HepG2 (cell line): ENCODE measurements around the gene SKIDA1. TPM values are rescaled to one million over a fixed set of nuclear protein-coding genes. Genes with fewer than 3 reads are reported as not detected.

Source experiments
- DBP ChIP-seq: sonication (generic); formaldehyde crosslinking; IDR thresholded peaks from 2 replicates; pipeline ENCODE4 v1.4.0; 2020; ENCODE audit warnings: missing genetic modification reagents; ENCODE audit errors: not compliant biosample characterization
- DPF2 ChIP-seq: sonication (generic); formaldehyde crosslinking; IDR thresholded peaks from 2 replicates; pipeline ENCODE4 v1.4.0; 2020; ENCODE audit warnings: mild to moderate bottlenecking, low read depth, missing genetic modification reagents, borderline replicate concordance
- NFKB2 ChIP-seq: sonication (generic); formaldehyde crosslinking; IDR thresholded peaks from 2 replicates; pipeline ENCODE4 v1.4.0; 2020; ENCODE audit warnings: missing genetic modification reagents, borderline replicate concordance
- SIX4 ChIP-seq: sonication (generic); formaldehyde crosslinking; IDR thresholded peaks from 2 replicates; pipeline ENCODE4 v1.4.0; 2020; ENCODE audit warnings: missing genetic modification reagents
- ZBTB44 ChIP-seq: sonication (generic); formaldehyde crosslinking; IDR thresholded peaks from 2 replicates; pipeline ENCODE4 v1.4.0; 2020; ENCODE audit warnings: missing genetic modification reagents
- ZNF124 ChIP-seq: sonication (generic); formaldehyde crosslinking; IDR thresholded peaks from 2 replicates; pipeline ENCODE4 v1.4.0; 2020; ENCODE audit warnings: missing genetic modification reagents
- ZNF354B ChIP-seq: sonication (generic); formaldehyde crosslinking; IDR thresholded peaks from 2 replicates; pipeline ENCODE4 v1.8.0; 2022; ENCODE audit warnings: mild to moderate bottlenecking, missing genetic modification reagents
- ZNF367 ChIP-seq: sonication (generic); formaldehyde crosslinking; IDR thresholded peaks from 2 replicates; pipeline ENCODE4 v1.4.0; 2020; ENCODE audit warnings: missing genetic modification reagents, borderline replicate concordance
- ZNF432 ChIP-seq: sonication (generic); formaldehyde crosslinking; IDR thresholded peaks from 2 replicates; pipeline ENCODE4 v1.5.0; 2020; ENCODE audit warnings: missing genetic modification reagents, mild to moderate bottlenecking, borderline replicate concordance
- ZNF614 ChIP-seq: IDR thresholded peaks from 2 replicates; pipeline ENCODE4 v1.6.1; 2018; ENCODE audit warnings: missing biosample characterization, missing genetic modification reagents, inconsistent platforms, borderline replicate concordance
- ZNF639 ChIP-seq: conservative IDR thresholded peaks from 2 replicates; pipeline ENCODE4 v1.6.1; 2018; ENCODE audit warnings: missing genetic modification reagents
- ZNF724P ChIP-seq: sonication (generic); formaldehyde crosslinking; IDR thresholded peaks from 2 replicates; pipeline ENCODE4 v1.8.0; 2022; ENCODE audit warnings: missing genetic modification reagents, borderline replicate concordance
- polyA plus RNA-seq, 8 experiments: library from polyadenylated mRNA; depleted of rRNA in 3 of 8; stranded (reverse) in 7 of 8; unstranded in 1 of 8; fragments of >200 nt; fragmentation: Illumina TruSeq in 4 of 8; extraction: Trizol in 4 of 8; gene quantifications; 2 replicates each; pipeline versions ENCODE4 v1.2.1 to v1.2.3, GENCODE V29; 2011 to 2016; ENCODE audit warnings: low read depth in 4 of 8, missing spikeins in 1 of 8, mixed read lengths in 1 of 8; ENCODE audit not compliant: insufficient read depth in 1 of 8
- total RNA-seq, 5 experiments: library from RNA; depleted of rRNA; stranded (reverse); fragments of >200 nt; fragmentation: Illumina TruSeq; extraction: Trizol; gene quantifications; 2 replicates each; pipeline ENCODE4 v1.2.3, GENCODE V29; 2016; ENCODE audit warnings: low read depth in 1 of 5
- TF ChIP-seq, protein P1 (sequence below): sonication (generic); formaldehyde crosslinking; IDR thresholded peaks from 2 replicates; pipeline ENCODE4 v1.4.0; 2020; ENCODE audit warnings: missing genetic modification reagents
- TF ChIP-seq, protein P2 (sequence below): sonication (generic); formaldehyde crosslinking; IDR thresholded peaks from 2 replicates; pipeline ENCODE4 v1.5.0; 2020; ENCODE audit warnings: mild to moderate bottlenecking, missing genetic modification reagents

The SKIDA1 gene
- total and polyA plus RNA-seq, 2 of the 13 experiments (the other 11 are each of a cell fraction or from before 2014, with no cell fraction given) = 0.73 to 1.5 TPM

- TF ChIP-seq, protein P1, sequence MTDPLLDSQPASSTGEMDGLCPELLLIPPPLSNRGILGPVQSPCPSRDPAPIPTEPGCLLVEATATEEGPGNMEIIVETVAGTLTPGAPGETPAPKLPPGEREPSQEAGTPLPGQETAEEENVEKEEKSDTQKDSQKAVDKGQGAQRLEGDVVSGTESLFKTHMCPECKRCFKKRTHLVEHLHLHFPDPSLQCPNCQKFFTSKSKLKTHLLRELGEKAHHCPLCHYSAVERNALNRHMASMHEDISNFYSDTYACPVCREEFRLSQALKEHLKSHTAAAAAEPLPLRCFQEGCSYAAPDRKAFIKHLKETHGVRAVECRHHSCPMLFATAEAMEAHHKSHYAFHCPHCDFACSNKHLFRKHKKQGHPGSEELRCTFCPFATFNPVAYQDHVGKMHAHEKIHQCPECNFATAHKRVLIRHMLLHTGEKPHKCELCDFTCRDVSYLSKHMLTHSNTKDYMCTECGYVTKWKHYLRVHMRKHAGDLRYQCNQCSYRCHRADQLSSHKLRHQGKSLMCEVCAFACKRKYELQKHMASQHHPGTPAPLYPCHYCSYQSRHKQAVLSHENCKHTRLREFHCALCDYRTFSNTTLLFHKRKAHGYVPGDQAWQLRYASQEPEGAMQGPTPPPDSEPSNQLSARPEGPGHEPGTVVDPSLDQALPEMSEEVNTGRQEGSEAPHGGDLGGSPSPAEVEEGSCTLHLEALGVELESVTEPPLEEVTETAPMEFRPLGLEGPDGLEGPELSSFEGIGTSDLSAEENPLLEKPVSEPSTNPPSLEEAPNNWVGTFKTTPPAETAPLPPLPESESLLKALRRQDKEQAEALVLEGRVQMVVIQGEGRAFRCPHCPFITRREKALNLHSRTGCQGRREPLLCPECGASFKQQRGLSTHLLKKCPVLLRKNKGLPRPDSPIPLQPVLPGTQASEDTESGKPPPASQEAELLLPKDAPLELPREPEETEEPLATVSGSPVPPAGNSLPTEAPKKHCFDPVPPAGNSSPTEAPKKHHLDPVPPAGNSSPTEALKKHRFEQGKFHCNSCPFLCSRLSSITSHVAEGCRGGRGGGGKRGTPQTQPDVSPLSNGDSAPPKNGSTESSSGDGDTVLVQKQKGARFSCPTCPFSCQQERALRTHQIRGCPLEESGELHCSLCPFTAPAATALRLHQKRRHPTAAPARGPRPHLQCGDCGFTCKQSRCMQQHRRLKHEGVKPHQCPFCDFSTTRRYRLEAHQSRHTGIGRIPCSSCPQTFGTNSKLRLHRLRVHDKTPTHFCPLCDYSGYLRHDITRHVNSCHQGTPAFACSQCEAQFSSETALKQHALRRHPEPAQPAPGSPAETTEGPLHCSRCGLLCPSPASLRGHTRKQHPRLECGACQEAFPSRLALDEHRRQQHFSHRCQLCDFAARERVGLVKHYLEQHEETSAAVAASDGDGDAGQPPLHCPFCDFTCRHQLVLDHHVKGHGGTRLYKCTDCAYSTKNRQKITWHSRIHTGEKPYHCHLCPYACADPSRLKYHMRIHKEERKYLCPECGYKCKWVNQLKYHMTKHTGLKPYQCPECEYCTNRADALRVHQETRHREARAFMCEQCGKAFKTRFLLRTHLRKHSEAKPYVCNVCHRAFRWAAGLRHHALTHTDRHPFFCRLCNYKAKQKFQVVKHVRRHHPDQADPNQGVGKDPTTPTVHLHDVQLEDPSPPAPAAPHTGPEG (CRISPR knock-in tag) = no peak; the same call in 1 of the 2 replicates
- TF ChIP-seq ZNF124 (CRISPR knock-in tag) (0 out of 2 replicates have a peak, but pooled peaks have one; percentile 25), ZNF639 (CRISPR knock-in tag) (peak; percentile 100), NFKB2 (CRISPR knock-in tag) (peak; percentile 70; the same call in 1 of the 2 replicates), ZNF432 (no peak), ZNF367 (CRISPR knock-in tag) (0 out of 2 replicates have a peak, but pooled peaks have one; percentile 29), DPF2 (CRISPR knock-in tag) (no peak), DBP (CRISPR knock-in tag) (no peak), ZNF614 (peak; percentile 32; the same call in 1 of the 2 replicates), ZBTB44 (CRISPR knock-in tag) (no peak), ZNF724P (CRISPR knock-in tag) (peak; percentile 24; the same call in 1 of the 2 replicates), ZNF354B (CRISPR knock-in tag) (peak; percentile 10; the same call in 1 of the 2 replicates), SIX4 (CRISPR knock-in tag) (0 out of 2 replicates have a peak, but pooled peaks have one; percentile 12)
- TF ChIP-seq, protein P2, sequence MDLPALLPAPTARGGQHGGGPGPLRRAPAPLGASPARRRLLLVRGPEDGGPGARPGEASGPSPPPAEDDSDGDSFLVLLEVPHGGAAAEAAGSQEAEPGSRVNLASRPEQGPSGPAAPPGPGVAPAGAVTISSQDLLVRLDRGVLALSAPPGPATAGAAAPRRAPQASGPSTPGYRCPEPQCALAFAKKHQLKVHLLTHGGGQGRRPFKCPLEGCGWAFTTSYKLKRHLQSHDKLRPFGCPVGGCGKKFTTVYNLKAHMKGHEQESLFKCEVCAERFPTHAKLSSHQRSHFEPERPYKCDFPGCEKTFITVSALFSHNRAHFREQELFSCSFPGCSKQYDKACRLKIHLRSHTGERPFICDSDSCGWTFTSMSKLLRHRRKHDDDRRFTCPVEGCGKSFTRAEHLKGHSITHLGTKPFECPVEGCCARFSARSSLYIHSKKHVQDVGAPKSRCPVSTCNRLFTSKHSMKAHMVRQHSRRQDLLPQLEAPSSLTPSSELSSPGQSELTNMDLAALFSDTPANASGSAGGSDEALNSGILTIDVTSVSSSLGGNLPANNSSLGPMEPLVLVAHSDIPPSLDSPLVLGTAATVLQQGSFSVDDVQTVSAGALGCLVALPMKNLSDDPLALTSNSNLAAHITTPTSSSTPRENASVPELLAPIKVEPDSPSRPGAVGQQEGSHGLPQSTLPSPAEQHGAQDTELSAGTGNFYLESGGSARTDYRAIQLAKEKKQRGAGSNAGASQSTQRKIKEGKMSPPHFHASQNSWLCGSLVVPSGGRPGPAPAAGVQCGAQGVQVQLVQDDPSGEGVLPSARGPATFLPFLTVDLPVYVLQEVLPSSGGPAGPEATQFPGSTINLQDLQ (CRISPR knock-in tag) = peak; percentile 28; the same call in 1 of the 2 replicates
Measured at GRCh38 chr10:21525367-21526187, at the start of gene SKIDA1 (continued).
